Limb (tissue), 2 donors: ENCODE data around the gene FDXR.

ENCODE experiments used
- DNase-seq, 2 donors: peaks; one replicate each; pipeline ENCODE4 v3.0.0-alpha.2; 2016; ENCODE audit errors: extremely low spot score in 2 of 2

The FDXR gene

DNA sequence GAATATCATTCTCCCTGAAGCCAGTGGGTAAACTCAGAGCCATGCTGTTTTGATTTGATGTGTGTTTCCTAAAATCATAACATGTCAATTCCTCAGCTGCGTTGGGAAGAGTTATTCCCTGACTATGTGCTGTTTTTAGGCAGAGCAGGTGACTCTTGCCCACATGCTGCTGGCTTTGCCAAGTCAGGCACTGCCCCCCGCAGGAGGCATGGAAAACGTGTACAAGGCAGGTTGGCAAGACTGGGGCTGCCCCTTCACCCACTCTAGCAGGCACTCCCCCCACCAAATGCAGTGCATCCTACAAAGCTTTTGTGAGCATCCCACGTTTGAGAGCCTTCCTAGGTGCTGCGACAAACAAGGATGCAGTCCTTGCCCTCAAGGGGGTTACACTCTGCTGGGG is 58.3 kb downstream of the FDXR start:
- no peak for DNase-seq
